Esophagus muscularis mucosa (tissue), 4 donors: Measurements from ENCODE around the gene EIF2B5. TPM values are rescaled to one million over a fixed set of nuclear protein-coding genes. Genes with fewer than 3 reads are reported as not detected.
"Not testable (repeated sequence)": the region's sequence is repeated elsewhere in the genome, so short reads cannot be mapped to it uniquely, and the experiment has no call there.

Experiments
- DNase-seq: peaks from one replicate; pipeline ENCODE4 v3.0.0-alpha.2; 2017; ENCODE audit errors: extremely low spot score
- H3K27ac ChIP-seq, 4 donors: fragments of 200-600 bp; sonication (generic); replicated peaks in 1 of 4; 1 replicate in 3 of 4; 2 replicates in 1 of 4; pipeline ENCODE4 v1.5.1; 2016 to 2019; ENCODE audit warnings: mild to moderate bottlenecking in 1 of 4
- H3K27me3 ChIP-seq, 4 donors: fragments of 200-600 bp; sonication (generic); one replicate each; pipeline versions ENCODE4 v1.5.1 to v1.6.0; 2016 to 2019
- H3K36me3 ChIP-seq, 4 donors: fragments of 200-600 bp; sonication (generic); one replicate each; pipeline ENCODE4 v1.5.1; 2016 to 2019
- H3K4me1 ChIP-seq, 4 donors: fragments of 200-600 bp; sonication (generic); one replicate each; pipeline ENCODE4 v1.5.1; 2016 to 2019
- H3K4me3 ChIP-seq, 4 donors: fragments of 200-600 bp; sonication (generic); 1 replicate in 2 of 4; 2 replicates in 2 of 4; pipeline ENCODE4 v1.5.1; 2016 to 2019; ENCODE audit warnings: mild to moderate bottlenecking in 4 of 4, moderate library complexity in 1 of 4
- H3K9me3 ChIP-seq, 4 donors: fragments of 200-600 bp; sonication (generic); 1 replicate in 3 of 4; 2 replicates in 1 of 4; pipeline ENCODE4 v1.5.1; 2016 to 2019
- EP300 ChIP-seq: sonication (generic); formaldehyde crosslinking; IDR thresholded peaks from one replicate; pipeline ENCODE4 v1.6.1; 2017; ENCODE audit warnings: antibody characterized with exemption
- POLR2A ChIP-seq: fragments of 450-650 bp; IDR thresholded peaks from one replicate; pipeline ENCODE4 v1.6.1; 2017; ENCODE audit warnings: antibody characterized with exemption, moderate library complexity, mild to moderate bottlenecking, low read depth
- POLR2AphosphoS5 ChIP-seq, 2 donors: sonication (generic); formaldehyde crosslinking; IDR thresholded peaks; one replicate each; pipeline ENCODE4 v1.6.1; 2017; ENCODE audit warnings: antibody characterized with exemption in 2 of 2
- WGBS: methylation state at CpG from one replicate; pipeline ENCODE4 v1.1.5; 2018; 5-methylcytosine and 5-hydroxymethylcytosine counted together
- intact Hi-C: fragments of 100-400 bp; cut with DNase I; formaldehyde crosslinking; loops from one replicate; pipeline ENCODE4 v1.15.1; 2023
- total RNA-seq, 4 donors: library from RNA; depleted of rRNA; stranded (reverse); fragments of >200 nt; gene quantifications; one replicate each; pipeline versions ENCODE4 v1.1.0 to v1.2.1, GENCODE V29; 2016
- TF ChIP-seq, protein P1 (sequence below), 3 experiments: fragments of 200-600 bp in 2 of 3; fragments of 450-650 bp in 1 of 3; sonication (generic) in 2 of 3; IDR thresholded peaks; one replicate each; pipeline ENCODE4 v1.5.1; 2017 to 2019; ENCODE audit warnings: antibody characterized with exemption in 3 of 3, mild to moderate bottlenecking in 2 of 3, moderate library complexity in 1 of 3

EIF2B5 gene
- total RNA-seq, 4 donors from 2014 or later = 29.3 to 39.5 (median 33.8) TPM

DNA sequence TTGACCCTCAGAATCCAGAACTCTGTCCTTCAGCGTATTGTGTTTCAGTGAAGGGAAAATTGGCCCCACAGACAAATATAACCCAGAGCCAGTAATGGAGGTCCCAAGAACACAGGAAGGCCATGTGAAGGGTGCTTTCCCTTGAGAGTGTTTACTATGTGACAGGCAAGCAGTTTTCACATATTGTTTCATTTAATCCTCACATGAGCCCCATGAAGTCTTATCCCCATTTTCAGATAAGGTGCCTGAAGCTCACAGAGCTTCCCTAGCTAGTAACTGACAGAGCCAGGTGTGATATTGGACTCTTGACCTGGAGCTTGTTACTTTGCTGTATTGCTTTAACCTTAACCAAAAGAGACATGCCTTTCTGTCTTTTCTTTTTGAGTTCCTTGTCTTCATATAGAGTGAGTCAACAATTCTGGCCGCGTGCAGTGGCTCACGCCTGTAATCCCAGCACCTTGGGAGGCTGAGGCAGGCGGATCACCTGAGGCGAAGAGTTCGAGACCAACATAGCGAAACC, 10.7 kb downstream of the EIF2B5 start:
- no peak overlapping the region for H3K4me3 ChIP-seq
- TF ChIP-seq, protein P1, sequence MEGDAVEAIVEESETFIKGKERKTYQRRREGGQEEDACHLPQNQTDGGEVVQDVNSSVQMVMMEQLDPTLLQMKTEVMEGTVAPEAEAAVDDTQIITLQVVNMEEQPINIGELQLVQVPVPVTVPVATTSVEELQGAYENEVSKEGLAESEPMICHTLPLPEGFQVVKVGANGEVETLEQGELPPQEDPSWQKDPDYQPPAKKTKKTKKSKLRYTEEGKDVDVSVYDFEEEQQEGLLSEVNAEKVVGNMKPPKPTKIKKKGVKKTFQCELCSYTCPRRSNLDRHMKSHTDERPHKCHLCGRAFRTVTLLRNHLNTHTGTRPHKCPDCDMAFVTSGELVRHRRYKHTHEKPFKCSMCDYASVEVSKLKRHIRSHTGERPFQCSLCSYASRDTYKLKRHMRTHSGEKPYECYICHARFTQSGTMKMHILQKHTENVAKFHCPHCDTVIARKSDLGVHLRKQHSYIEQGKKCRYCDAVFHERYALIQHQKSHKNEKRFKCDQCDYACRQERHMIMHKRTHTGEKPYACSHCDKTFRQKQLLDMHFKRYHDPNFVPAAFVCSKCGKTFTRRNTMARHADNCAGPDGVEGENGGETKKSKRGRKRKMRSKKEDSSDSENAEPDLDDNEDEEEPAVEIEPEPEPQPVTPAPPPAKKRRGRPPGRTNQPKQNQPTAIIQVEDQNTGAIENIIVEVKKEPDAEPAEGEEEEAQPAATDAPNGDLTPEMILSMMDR (IDR thresholded peaks at IDR 0.05) = no peak
- TF ChIP-seq POLR2A (no peak), EP300 (no peak), POLR2AphosphoS5 (IDR thresholded peaks at IDR 0.05) (no peak)
- intact Hi-C loops = loop anchor here (5.0 kb wide), 2 partner anchors 41 to 106 kb away; partner anchors contain the start of gene ABCF3
- H3K27me3 ChIP-seq = no peaks in the 10 kb centered on the region
- peaks cover 36 to 61% (median 61%) of the 10 kb centered on the region in 4 donors for H3K36me3 ChIP-seq
- WGBS = 91% methylated on average over 8 of the region's 8 CpGs
- DNase-seq = no peak
- H3K27ac ChIP-seq = peak overlapping the region in 1 of 4 donors; percentile 22
- H3K9me3 ChIP-seq = no peaks in the 10 kb centered on the region
- peaks cover 4 to 11% (median 8%) of the 10 kb centered on the region in 4 donors for H3K4me1 ChIP-seq

DNA sequence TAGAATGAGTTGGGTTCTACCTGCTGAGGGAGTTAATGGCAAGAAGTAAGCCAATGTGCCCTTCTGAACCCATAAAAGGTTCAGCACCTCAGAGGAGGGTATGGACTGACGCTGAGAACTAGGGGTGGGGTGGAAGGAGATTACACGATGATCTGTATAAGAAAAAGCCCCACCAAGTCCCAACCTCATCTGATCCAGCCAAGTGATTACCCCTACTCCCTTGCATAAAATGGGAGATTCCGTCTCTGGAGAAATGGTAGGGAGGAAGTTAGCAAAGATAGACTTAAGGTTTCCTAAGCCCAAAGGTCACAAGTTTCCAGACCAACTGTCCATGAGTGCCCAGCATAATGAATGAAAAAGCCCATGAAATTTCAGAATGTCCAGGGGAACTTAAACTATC, 12.9 kb downstream of the EIF2B5 start:
- Histone ChIP-seq H3K36me3 (peaks cover 17 to 38% (median 38%) of the 10 kb centered on the region in 4 donors), H3K27me3 (no peaks in the 10 kb centered on the region), H3K4me3 (no peak overlapping the region), H3K9me3 (no peaks in the 10 kb centered on the region), H3K4me1 (peaks cover 4 to 11% (median 8%) of the 10 kb centered on the region in 4 donors), H3K27ac (no peak overlapping the region)
- DNase-seq = no peak
- TF ChIP-seq POLR2AphosphoS5 (IDR thresholded peaks at IDR 0.05) (no peak), POLR2A (no peak), EP300 (no peak)
- TF ChIP-seq, protein P1 (IDR thresholded peaks at IDR 0.05) = no peak
- intact Hi-C loops = loop anchor here (5.0 kb wide), 2 partner anchors 39 to 104 kb away; partner anchors contain the start of gene ABCF3
- 87% methylated on average over 3 of the region's 3 CpGs for WGBS

DNA sequence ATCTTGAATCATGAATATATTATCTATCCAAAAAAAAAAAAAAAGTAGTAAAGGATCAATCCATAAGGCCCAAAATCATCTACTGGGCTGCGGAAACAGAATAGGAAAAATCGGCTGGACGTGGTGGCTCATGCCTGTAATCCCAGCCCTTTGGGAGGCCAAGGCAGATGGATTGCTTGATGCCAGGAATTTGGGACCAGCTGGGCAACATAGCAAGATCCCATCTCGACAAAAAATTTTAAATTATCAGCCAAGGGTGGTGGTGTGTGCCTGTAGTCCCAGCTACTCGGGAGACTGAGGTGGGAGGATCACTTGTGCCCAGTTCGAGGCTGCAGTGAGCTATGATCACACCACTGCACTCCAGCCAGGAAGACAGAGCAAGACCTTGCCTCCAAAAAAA, 14.0 kb downstream of the EIF2B5 start:
- WGBS = 95% methylated on average over 6 of the region's 6 CpGs
- no peak for DNase-seq
- intact Hi-C loops = loop anchor here (5.0 kb wide), 2 partner anchors 38 to 103 kb away; partner anchors contain the start of gene ABCF3

DNA sequence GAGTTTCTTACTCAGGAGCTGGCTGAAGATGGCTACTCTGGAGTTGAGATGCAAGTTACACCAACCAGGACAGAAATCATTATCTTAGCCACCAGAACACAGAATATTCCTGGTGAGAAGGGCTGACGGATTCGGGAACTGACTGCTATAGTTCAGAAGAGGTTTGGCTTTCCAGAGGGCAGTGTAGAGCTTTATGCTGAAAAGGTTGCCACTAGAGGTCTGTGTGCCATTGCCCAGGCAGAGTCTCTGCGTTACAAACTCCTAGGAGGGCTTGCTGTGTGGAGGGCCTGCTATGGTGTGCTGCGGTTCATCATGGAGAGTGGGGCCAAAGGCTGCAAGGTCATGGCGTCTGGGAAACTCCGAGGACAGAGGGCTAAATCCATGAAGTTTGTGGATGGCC, 14.6 kb downstream of the EIF2B5 start:
- not testable (repeated sequence) for H3K4me3 ChIP-seq, DNase-seq, H3K9me3 ChIP-seq, H3K27ac ChIP-seq, H3K27me3 ChIP-seq
- 40% methylated on average over 4 of the region's 6 CpGs for WGBS
- Histone ChIP-seq H3K36me3 (peaks cover 1 to 21% (median 21%) of the 10 kb centered on the region in 4 donors), H3K4me1 (peaks cover 19 to 23% (median 21%) of the 10 kb centered on the region in 4 donors)
- intact Hi-C loops = loop anchor here (5.0 kb wide), 2 partner anchors 38 to 103 kb away; partner anchors contain the start of gene ABCF3

More for the DNA sequence above, 14.0 kb downstream of the EIF2B5 start:
- Histone ChIP-seq H3K27ac (no peak overlapping the region), H3K36me3 (peaks cover 8 to 28% (median 27%) of the 10 kb centered on the region in 4 donors), H3K4me3 (no peak overlapping the region), H3K27me3 (no peaks in the 10 kb centered on the region), H3K9me3 (no peaks in the 10 kb centered on the region), H3K4me1 (peaks cover 12 to 21% (median 18%) of the 10 kb centered on the region in 4 donors)
- TF ChIP-seq POLR2AphosphoS5 (IDR thresholded peaks at IDR 0.05) (no peak), POLR2A (no peak), EP300 (no peak)
- TF ChIP-seq, protein P1 (IDR thresholded peaks at IDR 0.05) = no peak

DNA sequence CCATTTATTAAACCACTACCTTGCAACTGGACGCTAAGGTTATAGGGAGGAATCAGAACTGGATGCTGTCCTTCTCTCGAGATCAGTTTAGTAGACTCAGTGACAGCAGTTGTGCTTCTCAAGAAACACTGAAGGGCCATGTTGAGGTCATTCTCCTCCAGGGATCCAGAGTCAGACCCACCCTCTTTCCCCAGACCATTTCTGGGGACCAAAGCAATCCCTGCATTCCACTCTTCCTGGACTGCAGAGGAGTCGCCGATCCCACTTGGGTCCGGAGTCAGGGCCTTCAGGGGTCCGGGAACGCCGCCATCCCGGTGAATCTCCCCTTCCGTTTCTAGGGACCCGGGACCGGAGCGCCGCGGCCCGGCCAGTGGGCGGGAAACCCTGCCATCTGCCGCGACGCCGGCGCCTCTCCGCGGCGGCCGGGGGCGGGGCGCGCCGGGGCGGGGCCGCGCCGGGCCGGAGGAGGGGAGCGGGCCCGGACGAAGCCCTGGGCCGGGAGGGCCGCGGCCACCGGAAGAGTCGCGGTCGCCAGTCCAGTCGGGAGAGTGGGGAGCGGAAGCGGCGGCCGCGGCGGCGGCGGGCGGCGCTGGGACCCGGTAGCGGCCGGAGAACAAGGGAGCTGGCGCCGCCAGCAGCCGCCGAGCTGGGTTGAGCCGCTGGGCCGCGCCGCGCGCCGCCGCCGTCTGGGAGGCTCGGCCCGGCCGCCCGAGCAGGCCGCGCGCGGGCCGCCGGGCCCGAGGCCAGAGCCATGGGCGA, 19.9 kb downstream of the EIF2B5 start, which contains the start of gene DVL3:
Gene DVL3, plus strand, starts transcription at position 493 of the 759 bp plus-strand sequence. Its CDS starts 259 bp downstream, at position 752.
- Histone ChIP-seq H3K4me3 (peak within 1 kb of the TSS; percentile 70 to 98 (median 96)), H3K9me3 (no peaks in the 10 kb centered on the region), H3K27ac (peak within 1 kb of the TSS; percentile 89 to 96 (median 95)), H3K27me3 (no peaks in the 10 kb centered on the region), H3K4me1 (peaks cover 49 to 55% (median 54%) of the 10 kb centered on the region in 4 donors), H3K36me3 (no peaks in the 10 kb centered on the region)
- TF ChIP-seq EP300 (no peak), POLR2AphosphoS5 (IDR thresholded peaks at IDR 0.05) (peak; percentile 39 to 73)
- 14% methylated on average over 2 of the region's 84 CpGs for WGBS
- DNase-seq = no peak
- intact Hi-C loops = loop anchor here (1.0 kb wide), 1 partner anchor 32 kb away; no protein-coding TSS in a partner anchor
